HepG2 (cell line): ENCODE results near the gene C1orf74. TPM values are rescaled to one million over a fixed set of nuclear protein-coding genes. Genes with fewer than 3 reads are reported as not detected.

Experiments used
- JUNB ChIP-seq: sonication (generic); formaldehyde crosslinking; IDR thresholded peaks from 2 replicates; pipeline ENCODE4 v1.8.0; 2022; ENCODE audit warnings: missing genetic modification reagents, mild to moderate bottlenecking, borderline replicate concordance
- ZNF713 ChIP-seq: sonication (generic); formaldehyde crosslinking; IDR thresholded peaks from 2 replicates; pipeline ENCODE4 v1.4.0; 2020; ENCODE audit warnings: mild to moderate bottlenecking, missing genetic modification reagents
- polyA plus RNA-seq, 8 experiments: library from polyadenylated mRNA; depleted of rRNA in 3 of 8; stranded (reverse) in 7 of 8; unstranded in 1 of 8; fragments of >200 nt; fragmentation: Illumina TruSeq in 4 of 8; extraction: Trizol in 4 of 8; gene quantifications; 2 replicates each; pipeline versions ENCODE4 v1.2.1 to v1.2.3, GENCODE V29; 2011 to 2016; ENCODE audit warnings: low read depth in 4 of 8, missing spikeins in 1 of 8, mixed read lengths in 1 of 8; ENCODE audit not compliant: insufficient read depth in 1 of 8
- total RNA-seq, 5 experiments: library from RNA; depleted of rRNA; stranded (reverse); fragments of >200 nt; fragmentation: Illumina TruSeq; extraction: Trizol; gene quantifications; 2 replicates each; pipeline ENCODE4 v1.2.3, GENCODE V29; 2016; ENCODE audit warnings: low read depth in 1 of 5
- TF ChIP-seq, protein P1 (sequence below): sonication (generic); formaldehyde crosslinking; conservative IDR thresholded peaks from 2 replicates; pipeline ENCODE4 v1.4.0; 2020; ENCODE audit warnings: missing genetic modification reagents
- TF ChIP-seq, protein P2 (sequence below): sonication (generic); formaldehyde crosslinking; IDR thresholded peaks from 2 replicates; pipeline ENCODE4 v1.8.0; 2022; ENCODE audit warnings: missing genetic modification reagents, mild to moderate bottlenecking, moderate library complexity, borderline replicate concordance
- TF ChIP-seq, protein P3 (sequence below), 2 experiments: fragments of 450-650 bp in 1 of 2; sonication (generic) in 1 of 2; formaldehyde crosslinking in 1 of 2; IDR thresholded peaks; 2 replicates each; pipeline versions ENCODE4 v1.6.1 to v1.8.0; 2016 to 2022; ENCODE audit warnings: antibody characterized with exemption in 1 of 2, mild to moderate bottlenecking in 1 of 2, missing genetic modification reagents in 1 of 2

Gene C1orf74
- total and polyA plus RNA-seq, 2 of the 13 experiments (the other 11 are each of a cell fraction or from before 2014, with no cell fraction given): 0.33 to 0.71 TPM

DNA sequence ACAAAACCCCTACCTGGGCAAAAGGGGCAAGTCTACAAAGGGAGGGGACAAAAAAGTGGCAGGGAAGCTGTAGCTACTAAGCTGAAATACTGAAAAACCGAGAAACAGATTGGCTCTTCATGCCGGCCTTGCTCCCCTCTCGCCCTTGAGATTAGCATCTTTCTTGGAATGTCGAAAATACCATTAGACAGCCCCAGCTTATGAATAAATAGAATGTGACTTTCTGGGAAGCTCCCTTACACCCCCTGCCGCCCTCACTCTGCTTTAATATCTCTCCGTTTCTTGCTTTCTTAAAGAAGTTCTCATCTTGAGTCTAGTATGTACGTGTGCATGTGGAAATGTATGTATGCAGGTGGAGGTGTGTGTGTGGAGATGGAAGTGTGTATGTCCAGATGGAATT, 14.4 kb downstream of the C1orf74 start (continued):
- TF ChIP-seq, protein P1, sequence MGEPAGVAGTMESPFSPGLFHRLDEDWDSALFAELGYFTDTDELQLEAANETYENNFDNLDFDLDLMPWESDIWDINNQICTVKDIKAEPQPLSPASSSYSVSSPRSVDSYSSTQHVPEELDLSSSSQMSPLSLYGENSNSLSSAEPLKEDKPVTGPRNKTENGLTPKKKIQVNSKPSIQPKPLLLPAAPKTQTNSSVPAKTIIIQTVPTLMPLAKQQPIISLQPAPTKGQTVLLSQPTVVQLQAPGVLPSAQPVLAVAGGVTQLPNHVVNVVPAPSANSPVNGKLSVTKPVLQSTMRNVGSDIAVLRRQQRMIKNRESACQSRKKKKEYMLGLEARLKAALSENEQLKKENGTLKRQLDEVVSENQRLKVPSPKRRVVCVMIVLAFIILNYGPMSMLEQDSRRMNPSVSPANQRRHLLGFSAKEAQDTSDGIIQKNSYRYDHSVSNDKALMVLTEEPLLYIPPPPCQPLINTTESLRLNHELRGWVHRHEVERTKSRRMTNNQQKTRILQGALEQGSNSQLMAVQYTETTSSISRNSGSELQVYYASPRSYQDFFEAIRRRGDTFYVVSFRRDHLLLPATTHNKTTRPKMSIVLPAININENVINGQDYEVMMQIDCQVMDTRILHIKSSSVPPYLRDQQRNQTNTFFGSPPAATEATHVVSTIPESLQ: no peak
- TF ChIP-seq, protein P2, sequence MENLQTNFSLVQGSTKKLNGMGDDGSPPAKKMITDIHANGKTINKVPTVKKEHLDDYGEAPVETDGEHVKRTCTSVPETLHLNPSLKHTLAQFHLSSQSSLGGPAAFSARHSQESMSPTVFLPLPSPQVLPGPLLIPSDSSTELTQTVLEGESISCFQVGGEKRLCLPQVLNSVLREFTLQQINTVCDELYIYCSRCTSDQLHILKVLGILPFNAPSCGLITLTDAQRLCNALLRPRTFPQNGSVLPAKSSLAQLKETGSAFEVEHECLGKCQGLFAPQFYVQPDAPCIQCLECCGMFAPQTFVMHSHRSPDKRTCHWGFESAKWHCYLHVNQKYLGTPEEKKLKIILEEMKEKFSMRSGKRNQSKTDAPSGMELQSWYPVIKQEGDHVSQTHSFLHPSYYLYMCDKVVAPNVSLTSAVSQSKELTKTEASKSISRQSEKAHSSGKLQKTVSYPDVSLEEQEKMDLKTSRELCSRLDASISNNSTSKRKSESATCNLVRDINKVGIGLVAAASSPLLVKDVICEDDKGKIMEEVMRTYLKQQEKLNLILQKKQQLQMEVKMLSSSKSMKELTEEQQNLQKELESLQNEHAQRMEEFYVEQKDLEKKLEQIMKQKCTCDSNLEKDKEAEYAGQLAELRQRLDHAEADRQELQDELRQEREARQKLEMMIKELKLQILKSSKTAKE: no peak
- TF ChIP-seq JUNB (CRISPR knock-in tag): no peak
- TF ChIP-seq ZNF713: no peak
- TF ChIP-seq, protein P3, sequence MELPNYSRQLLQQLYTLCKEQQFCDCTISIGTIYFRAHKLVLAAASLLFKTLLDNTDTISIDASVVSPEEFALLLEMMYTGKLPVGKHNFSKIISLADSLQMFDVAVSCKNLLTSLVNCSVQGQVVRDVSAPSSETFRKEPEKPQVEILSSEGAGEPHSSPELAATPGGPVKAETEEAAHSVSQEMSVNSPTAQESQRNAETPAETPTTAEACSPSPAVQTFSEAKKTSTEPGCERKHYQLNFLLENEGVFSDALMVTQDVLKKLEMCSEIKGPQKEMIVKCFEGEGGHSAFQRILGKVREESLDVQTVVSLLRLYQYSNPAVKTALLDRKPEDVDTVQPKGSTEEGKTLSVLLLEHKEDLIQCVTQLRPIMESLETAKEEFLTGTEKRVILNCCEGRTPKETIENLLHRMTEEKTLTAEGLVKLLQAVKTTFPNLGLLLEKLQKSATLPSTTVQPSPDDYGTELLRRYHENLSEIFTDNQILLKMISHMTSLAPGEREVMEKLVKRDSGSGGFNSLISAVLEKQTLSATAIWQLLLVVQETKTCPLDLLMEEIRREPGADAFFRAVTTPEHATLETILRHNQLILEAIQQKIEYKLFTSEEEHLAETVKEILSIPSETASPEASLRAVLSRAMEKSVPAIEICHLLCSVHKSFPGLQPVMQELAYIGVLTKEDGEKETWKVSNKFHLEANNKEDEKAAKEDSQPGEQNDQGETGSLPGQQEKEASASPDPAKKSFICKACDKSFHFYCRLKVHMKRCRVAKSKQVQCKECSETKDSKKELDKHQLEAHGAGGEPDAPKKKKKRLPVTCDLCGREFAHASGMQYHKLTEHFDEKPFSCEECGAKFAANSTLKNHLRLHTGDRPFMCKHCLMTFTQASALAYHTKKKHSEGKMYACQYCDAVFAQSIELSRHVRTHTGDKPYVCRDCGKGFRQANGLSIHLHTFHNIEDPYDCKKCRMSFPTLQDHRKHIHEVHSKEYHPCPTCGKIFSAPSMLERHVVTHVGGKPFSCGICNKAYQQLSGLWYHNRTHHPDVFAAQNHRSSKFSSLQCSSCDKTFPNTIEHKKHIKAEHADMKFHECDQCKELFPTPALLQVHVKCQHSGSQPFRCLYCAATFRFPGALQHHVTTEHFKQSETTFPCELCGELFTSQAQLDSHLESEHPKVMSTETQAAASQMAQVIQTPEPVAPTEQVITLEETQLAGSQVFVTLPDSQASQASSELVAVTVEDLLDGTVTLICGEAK (IDR thresholded peaks at IDR 0.05): no peak
- TF ChIP-seq, protein P3 (CRISPR knock-in tag; IDR thresholded peaks at IDR 0.05): no peak
- TF ChIP-seq, all 625 proteins: peak for 0
